Body of pancreas (tissue), 4 donors: ENCODE results near the gene PDGFD. TPM values are rescaled to one million over a fixed set of nuclear protein-coding genes. Genes with fewer than 3 reads are reported as not detected.

Experiments used
- ATAC-seq: fragments of 150-250 bp; one replicate; pipeline ENCODE4 v1.9.1; 2016
- DNase-seq, 4 donors: peaks; one replicate each; pipeline ENCODE4 v3.0.0-alpha.2; 2019
- H3K27ac ChIP-seq, 4 donors: fragments of 200-600 bp; sonication (generic); 1 replicate in 3 of 4; 2 replicates in 1 of 4; pipeline versions ENCODE4 v1.5.1 to v1.6.1; 2016 to 2019; ENCODE audit warnings: mild to moderate bottlenecking in 1 of 4, mixed read lengths in 1 of 4, moderate library complexity in 1 of 4
- H3K27me3 ChIP-seq, 2 donors: fragments of 200-600 bp; sonication (generic); one replicate each; pipeline ENCODE4 v1.6.0; 2016; ENCODE audit warnings: mild to moderate bottlenecking in 1 of 2
- H3K36me3 ChIP-seq, 2 donors: fragments of 200-600 bp; sonication (generic); replicated peaks in 1 of 2; 2 replicates each; pipeline ENCODE4 v1.5.1; 2016; ENCODE audit warnings: low read depth in 2 of 2; ENCODE audit not compliant: insufficient read depth in 1 of 2
- H3K4me1 ChIP-seq: fragments of 200-600 bp; sonication (generic); one replicate; pipeline ENCODE4 v1.6.0; 2016
- H3K4me3 ChIP-seq, 2 donors: fragments of 200-600 bp; sonication (generic); 1 replicate in 1 of 2; 2 replicates in 1 of 2; pipeline ENCODE4 v1.5.1; 2016 to 2019
- H3K9me3 ChIP-seq, 3 donors: fragments of 200-600 bp; sonication (generic); 1 replicate in 2 of 3; 2 replicates in 1 of 3; pipeline ENCODE4 v1.5.1; 2016
- POLR2A ChIP-seq, 3 donors: fragments of 450-650 bp; IDR thresholded peaks; one replicate each; pipeline ENCODE4 v1.6.1; 2016; ENCODE audit warnings: antibody characterized with exemption in 3 of 3, mild to moderate bottlenecking in 2 of 3
- WGBS, 2 donors: methylation state at CpG; one replicate each; pipeline ENCODE4 v1.1.5; 2017; 5-methylcytosine and 5-hydroxymethylcytosine counted together
- intact Hi-C: fragments of 100-400 bp; cut with DNase I; formaldehyde crosslinking; loops from one replicate; pipeline ENCODE4 v1.15.1; 2023
- total RNA-seq, 2 donors: library from RNA; depleted of rRNA; stranded (reverse); fragments of >200 nt; gene quantifications; one replicate each; pipeline ENCODE4 v1.1.0, GENCODE V29; 2016
- TF ChIP-seq, protein P1 (sequence below), 7 experiments: fragments of 450-650 bp in 4 of 7; fragments of 200-600 bp in 3 of 7; sonication (generic) in 3 of 7; IDR thresholded peaks; one replicate each; pipeline ENCODE4 v1.5.1; 2016 to 2019; ENCODE audit warnings: antibody characterized with exemption in 7 of 7

Gene PDGFD
- total RNA-seq, 2 donors from 2014 or later, result 26.7 to 43.1 TPM

DNA sequence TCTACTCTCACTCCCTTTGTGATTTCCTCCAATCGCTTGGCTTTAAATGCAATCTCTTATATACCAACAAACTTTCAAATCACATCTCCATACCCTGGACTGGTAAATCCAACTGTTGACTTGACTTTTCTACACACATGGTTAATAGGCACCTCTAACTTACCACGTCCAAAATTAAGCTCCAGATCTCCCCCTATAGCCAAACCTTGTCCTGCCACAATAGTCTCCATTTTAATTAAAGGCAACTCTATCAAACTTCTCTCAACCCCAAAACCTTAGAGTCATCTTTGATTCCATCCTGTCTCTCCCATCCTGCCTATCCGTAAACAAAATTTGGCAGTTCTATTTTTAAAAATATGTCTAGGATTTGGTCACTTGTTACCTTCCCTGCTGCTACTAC is 269.3 kb downstream of the PDGFD start:
- DNase-seq (no peak), ATAC-seq (no peak)
- TF ChIP-seq, protein P1, sequence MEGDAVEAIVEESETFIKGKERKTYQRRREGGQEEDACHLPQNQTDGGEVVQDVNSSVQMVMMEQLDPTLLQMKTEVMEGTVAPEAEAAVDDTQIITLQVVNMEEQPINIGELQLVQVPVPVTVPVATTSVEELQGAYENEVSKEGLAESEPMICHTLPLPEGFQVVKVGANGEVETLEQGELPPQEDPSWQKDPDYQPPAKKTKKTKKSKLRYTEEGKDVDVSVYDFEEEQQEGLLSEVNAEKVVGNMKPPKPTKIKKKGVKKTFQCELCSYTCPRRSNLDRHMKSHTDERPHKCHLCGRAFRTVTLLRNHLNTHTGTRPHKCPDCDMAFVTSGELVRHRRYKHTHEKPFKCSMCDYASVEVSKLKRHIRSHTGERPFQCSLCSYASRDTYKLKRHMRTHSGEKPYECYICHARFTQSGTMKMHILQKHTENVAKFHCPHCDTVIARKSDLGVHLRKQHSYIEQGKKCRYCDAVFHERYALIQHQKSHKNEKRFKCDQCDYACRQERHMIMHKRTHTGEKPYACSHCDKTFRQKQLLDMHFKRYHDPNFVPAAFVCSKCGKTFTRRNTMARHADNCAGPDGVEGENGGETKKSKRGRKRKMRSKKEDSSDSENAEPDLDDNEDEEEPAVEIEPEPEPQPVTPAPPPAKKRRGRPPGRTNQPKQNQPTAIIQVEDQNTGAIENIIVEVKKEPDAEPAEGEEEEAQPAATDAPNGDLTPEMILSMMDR (IDR thresholded peaks at IDR 0.05), result no peak
- TF ChIP-seq POLR2A (IDR thresholded peaks at IDR 0.05), result no peak
- WGBS, 2 donors, result 65 to 78% methylated on average over 3 of the region's 3 CpGs
- Histone ChIP-seq H3K4me3 (no peak overlapping the region), H3K36me3 (no peaks in the 10 kb centered on the region), H3K9me3 (no peaks in the 10 kb centered on the region), H3K27me3 (no peaks in the 10 kb centered on the region), H3K4me1 (no peaks in the 10 kb centered on the region), H3K27ac (no peak overlapping the region)
- intact Hi-C loops, result no loop called here

DNA sequence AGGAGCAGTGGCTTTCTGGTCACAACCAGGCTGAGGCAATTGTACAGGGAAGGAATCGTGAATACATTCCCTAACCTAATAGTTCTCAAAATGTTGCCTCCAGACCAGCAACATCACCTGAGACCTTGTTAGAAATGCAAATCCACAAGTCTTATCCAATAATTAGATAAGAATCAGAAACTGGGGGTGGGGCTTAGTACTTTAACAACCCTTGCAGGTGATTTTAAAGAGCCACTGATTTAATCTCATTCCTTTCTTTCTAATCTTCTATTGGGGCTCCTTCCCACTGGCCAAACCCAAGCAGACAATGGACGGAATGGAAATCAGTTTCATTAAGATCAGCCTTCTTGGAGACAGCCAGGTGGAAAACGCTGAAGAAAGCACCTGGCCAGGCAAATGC is 269.9 kb downstream of the PDGFD start:
- H3K4me1 ChIP-seq, result no peaks in the 10 kb centered on the region
- H3K27me3 ChIP-seq, result no peaks in the 10 kb centered on the region
- no peak overlapping the region for H3K4me3 ChIP-seq
- ATAC-seq, result no peak
- intact Hi-C loops, result no loop called here
- WGBS, 2 donors, result 77 to 83% methylated on average over 3 of the region's 3 CpGs
- no peaks in the 10 kb centered on the region for H3K36me3 ChIP-seq
- TF ChIP-seq, protein P1 (IDR thresholded peaks at IDR 0.05), result no peak
- no peak for TF ChIP-seq POLR2A (IDR thresholded peaks at IDR 0.05)
- no peak for DNase-seq
- no peaks in the 10 kb centered on the region for H3K9me3 ChIP-seq
- no peak overlapping the region for H3K27ac ChIP-seq

DNA sequence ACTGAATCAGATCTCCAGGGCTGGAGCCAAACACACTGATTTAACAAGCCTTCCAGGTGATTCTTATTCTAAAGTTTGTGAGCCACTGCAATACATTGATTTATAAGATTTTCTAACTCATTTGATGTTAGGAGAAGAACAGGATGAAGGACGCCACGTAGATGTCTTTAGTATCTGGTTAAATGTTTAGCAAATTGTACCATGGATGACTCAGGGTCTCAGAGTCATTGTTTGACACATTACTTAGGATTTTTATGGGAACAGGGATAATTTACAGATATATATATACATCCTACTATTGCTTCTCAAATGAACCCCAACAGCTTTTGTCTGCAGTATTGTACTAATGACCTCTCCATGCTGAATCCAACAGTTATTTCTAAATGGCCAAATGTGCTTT is 270.6 kb downstream of the PDGFD start:
- DNase-seq (no peak), ATAC-seq (no peak)
- Histone ChIP-seq H3K4me3 (no peak overlapping the region), H3K36me3 (no peaks in the 10 kb centered on the region), H3K27ac (no peak overlapping the region), H3K9me3 (no peaks in the 10 kb centered on the region), H3K27me3 (no peaks in the 10 kb centered on the region), H3K4me1 (no peaks in the 10 kb centered on the region)
- no peak for TF ChIP-seq POLR2A (IDR thresholded peaks at IDR 0.05)
- TF ChIP-seq, protein P1 (IDR thresholded peaks at IDR 0.05), result no peak
- intact Hi-C loops, result no loop called here
- 96 to 98% methylated on average over 2 of the region's 2 CpGs for WGBS, 2 donors

DNA sequence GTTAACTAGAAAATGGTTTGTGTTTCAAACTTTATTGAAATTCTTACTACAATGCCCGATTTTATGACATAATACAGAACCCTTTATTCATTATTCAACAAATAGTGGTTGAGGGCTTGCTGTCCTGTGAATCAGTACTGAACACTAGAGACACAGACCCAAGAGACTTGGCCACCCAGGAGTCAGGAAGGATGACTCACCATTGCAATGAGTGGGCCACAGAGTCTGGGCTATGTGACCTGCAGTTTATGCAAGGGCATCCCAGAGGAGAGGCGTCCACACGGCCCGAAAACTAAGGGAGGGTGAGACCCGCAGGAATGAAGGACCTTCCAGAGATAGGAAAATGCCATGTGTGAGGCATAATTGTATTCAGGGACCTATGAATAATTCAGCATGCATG is 271.3 kb downstream of the PDGFD start:
- Histone ChIP-seq H3K27ac (no peak overlapping the region), H3K27me3 (no peaks in the 10 kb centered on the region), H3K9me3 (no peaks in the 10 kb centered on the region), H3K4me3 (no peak overlapping the region), H3K36me3 (no peaks in the 10 kb centered on the region), H3K4me1 (no peaks in the 10 kb centered on the region)
- 77 to 80% methylated on average over 5 of the region's 5 CpGs for WGBS, 2 donors
- intact Hi-C loops, result no loop called here
- TF ChIP-seq, protein P1 (IDR thresholded peaks at IDR 0.05), result no peak
- no peak for TF ChIP-seq POLR2A (IDR thresholded peaks at IDR 0.05)
- ATAC-seq, result no peak
- DNase-seq, result no peak

DNA sequence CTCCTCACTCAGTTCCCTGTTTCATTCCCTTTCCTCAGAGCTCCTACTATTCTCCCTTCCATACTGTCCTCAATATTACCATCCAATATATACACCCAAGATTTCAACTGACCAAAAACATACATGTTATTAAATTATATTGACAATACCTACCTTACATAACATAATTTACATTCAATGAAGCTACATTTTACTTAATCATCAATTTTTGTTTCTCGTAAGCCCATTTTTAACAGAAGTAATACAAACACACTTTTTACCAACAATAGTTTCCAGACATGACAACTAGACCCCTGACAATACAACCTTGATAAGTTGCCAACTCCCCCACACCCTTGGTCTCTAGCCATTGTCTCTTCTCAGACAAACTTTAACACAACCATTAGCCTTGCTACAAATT is 273.3 kb downstream of the PDGFD start:
- Histone ChIP-seq H3K9me3 (no peaks in the 10 kb centered on the region), H3K27ac (no peak overlapping the region), H3K36me3 (no peaks in the 10 kb centered on the region), H3K27me3 (no peaks in the 10 kb centered on the region), H3K4me1 (no peaks in the 10 kb centered on the region), H3K4me3 (no peak overlapping the region)
- ATAC-seq (no peak), DNase-seq (no peak)
- intact Hi-C loops, result no loop called here
- no peak for TF ChIP-seq POLR2A (IDR thresholded peaks at IDR 0.05)
- TF ChIP-seq, protein P1 (IDR thresholded peaks at IDR 0.05), result no peak
- 91 to 95% methylated on average over 1 of the region's 1 CpG for WGBS, 2 donors
